HFF-Myc (cell line): Measurements from ENCODE around the gene KCNAB1.

Experiments
- DNase-seq: peaks from one replicate; pipeline ENCODE4 v3.0.0-alpha.2; 2011; ENCODE audit warnings: low read depth; ENCODE audit errors: extremely low read depth
- H3K4me3 ChIP-seq: replicated peaks from 2 replicates; pipeline ENCODE4 v1.5.1; 2011; ENCODE audit warnings: low read depth, mild to moderate bottlenecking, control low read depth, low read length
- CTCF ChIP-seq: IDR thresholded peaks from 2 replicates; pipeline ENCODE4 v1.5.1; 2012; ENCODE audit warnings: mild to moderate bottlenecking, low read depth, low read length, control low read depth; ENCODE audit errors: missing control alignments

KCNAB1 gene

GRCh38 chr3:156140001-156140595 is 19.7 kb downstream of the KCNAB1 start:
- no peak for DNase-seq
- no peak overlapping the region for H3K4me3 ChIP-seq
- TF ChIP-seq CTCF, result no peak

- no peak for DNase-seq
- TF ChIP-seq CTCF, result no peak
- no peak overlapping the region for H3K4me3 ChIP-seq
Observed at GRCh38 chr3:156142702-156143101, 22.3 kb downstream of the KCNAB1 start.

- no peak for TF ChIP-seq CTCF
- no peak for DNase-seq
- no peak overlapping the region for H3K4me3 ChIP-seq
Observed at GRCh38 chr3:156143136-156143535, 22.8 kb downstream of the KCNAB1 start.

- DNase-seq, result no peak
- TF ChIP-seq CTCF, result no peak
Observed at GRCh38 chr3:156144060-156144459, 23.7 kb downstream of the KCNAB1 start.

GRCh38 chr3:156145866-156146265 is 25.5 kb downstream of the KCNAB1 start:
- DNase-seq, result no peak
- no peak for TF ChIP-seq CTCF
- H3K4me3 ChIP-seq, result no peak overlapping the region

More at GRCh38 chr3:156144060-156144459, 23.7 kb downstream of the KCNAB1 start:
- no peak overlapping the region for H3K4me3 ChIP-seq

GRCh38 chr3:156148345-156148945 is 28.1 kb downstream of the KCNAB1 start:
- no peak for TF ChIP-seq CTCF
- no peak overlapping the region for H3K4me3 ChIP-seq
- no peak for DNase-seq
